NCI-H1930 (cell line): Measurements from ENCODE around the gene NAB1.

Experiments
- DNase-seq, 2 experiments: peaks; one replicate each; lab custom pipeline; 2025; lab: John Stamatoyannopoulos, UW

NAB1 gene

GRCh38 chr2:190637903-190638618 is 10.8 kb upstream of the NAB1 start:
- no peak for DNase-seq

GRCh38 chr2:190640117-190640516 is 8.8 kb upstream of the NAB1 start:
- DNase-seq = no peak

- no peak for DNase-seq
Measured at GRCh38 chr2:190641469-190641868, 7.4 kb upstream of the NAB1 start.

- DNase-seq = no peak
Measured at GRCh38 chr2:190646780-190647522, 1.9 kb upstream of the NAB1 start.

- DNase-seq = peak; percentile 71 to 77
Measured at GRCh38 chr2:190648289-190649034, 421 bp upstream of the NAB1 start.

GRCh38 chr2:190649798-190650390 is 1.0 kb downstream of the NAB1 start:
- DNase-seq = no peak

GRCh38 chr2:190651413-190651812 is 2.5 kb downstream of the NAB1 start:
- DNase-seq = no peak

- no peak for DNase-seq
Measured at GRCh38 chr2:190653231-190653630, 4.3 kb downstream of the NAB1 start.

- DNase-seq = no peak
Measured at GRCh38 chr2:190653931-190654330, 5.0 kb downstream of the NAB1 start.

- DNase-seq = no peak
Measured at GRCh38 chr2:190655113-190655512, 6.2 kb downstream of the NAB1 start.

GRCh38 chr2:190655570-190655969 is 6.7 kb downstream of the NAB1 start:
- no peak for DNase-seq

- no peak for DNase-seq
Measured at GRCh38 chr2:190656301-190656700, 7.4 kb downstream of the NAB1 start.

GRCh38 chr2:190657474-190658255 is 8.8 kb downstream of the NAB1 start:
- no peak for DNase-seq

GRCh38 chr2:190659553-190659952 is 10.7 kb downstream of the NAB1 start:
- DNase-seq = no peak

- no peak for DNase-seq
Measured at GRCh38 chr2:190662754-190663153, 13.9 kb downstream of the NAB1 start.

- no peak for DNase-seq
Measured at GRCh38 chr2:190663348-190663747, 14.5 kb downstream of the NAB1 start.

GRCh38 chr2:190663839-190664238 is 15.0 kb downstream of the NAB1 start:
- no peak for DNase-seq

- no peak for DNase-seq
Measured at GRCh38 chr2:190664240-190664639, 15.4 kb downstream of the NAB1 start.

GRCh38 chr2:190666895-190667294 is 18.0 kb downstream of the NAB1 start:
- DNase-seq = no peak

GRCh38 chr2:190668892-190669291 is 20.0 kb downstream of the NAB1 start:
- DNase-seq = no peak

- DNase-seq = no peak
Measured at GRCh38 chr2:190670182-190670946, 21.5 kb downstream of the NAB1 start.
